Hepatic stellate cell (primary cell): Measurements from ENCODE around the gene MR1.

Experiments used
- DNase-seq: peaks from one replicate; pipeline ENCODE4 v3.0.0; 2011; ENCODE audit warnings: low spot score

The MR1 gene

GRCh38 chr1:181108304-181108867 lies 74.6 kb downstream of the MR1 start:
- DNase-seq: no peak

- no peak for DNase-seq
Measured at GRCh38 chr1:181110013-181110412, 76.2 kb downstream of the MR1 start.
